Dedifferentiated amniotic fluid mesenchymal stem cell (primary cell): ENCODE results near the gene IL6.
"Not testable (repeated sequence)": the region's sequence is repeated elsewhere in the genome, so short reads cannot be mapped to it uniquely, and the experiment has no call there.

ENCODE experiments used
- DNase-seq: peaks from one replicate; pipeline ENCODE4 v3.0.0-alpha.2; 2016; ENCODE audit errors: extremely low spot score

Gene IL6

DNA sequence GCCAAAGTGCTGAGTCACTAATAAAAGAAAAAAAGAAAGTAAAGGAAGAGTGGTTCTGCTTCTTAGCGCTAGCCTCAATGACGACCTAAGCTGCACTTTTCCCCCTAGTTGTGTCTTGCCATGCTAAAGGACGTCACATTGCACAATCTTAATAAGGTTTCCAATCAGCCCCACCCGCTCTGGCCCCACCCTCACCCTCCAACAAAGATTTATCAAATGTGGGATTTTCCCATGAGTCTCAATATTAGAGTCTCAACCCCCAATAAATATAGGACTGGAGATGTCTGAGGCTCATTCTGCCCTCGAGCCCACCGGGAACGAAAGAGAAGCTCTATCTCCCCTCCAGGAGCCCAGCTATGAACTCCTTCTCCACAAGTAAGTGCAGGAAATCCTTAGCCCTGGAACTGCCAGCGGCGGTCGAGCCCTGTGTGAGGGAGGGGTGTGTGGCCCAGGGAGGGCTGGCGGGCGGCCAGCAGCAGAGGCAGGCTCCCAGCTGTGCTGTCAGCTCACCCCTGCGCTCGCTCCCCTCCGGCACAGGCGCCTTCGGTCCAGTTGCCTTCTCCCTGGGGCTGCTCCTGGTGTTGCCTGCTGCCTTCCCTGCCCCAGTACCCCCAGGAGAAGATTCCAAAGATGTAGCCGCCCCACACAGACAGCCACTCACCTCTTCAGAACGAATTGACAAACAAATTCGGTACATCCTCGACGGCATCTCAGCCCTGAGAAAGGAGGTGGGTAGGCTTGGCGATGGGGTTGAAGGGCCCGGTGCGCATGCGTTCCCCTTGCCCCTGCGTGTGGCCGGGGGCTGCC is at the start of gene IL6:
TSS of gene IL6 (plus strand) at position 294 of the 807 bp plus-strand sequence. CDS start at position 357, 63 bp downstream.
- DNase-seq: peak; percentile 97

DNA sequence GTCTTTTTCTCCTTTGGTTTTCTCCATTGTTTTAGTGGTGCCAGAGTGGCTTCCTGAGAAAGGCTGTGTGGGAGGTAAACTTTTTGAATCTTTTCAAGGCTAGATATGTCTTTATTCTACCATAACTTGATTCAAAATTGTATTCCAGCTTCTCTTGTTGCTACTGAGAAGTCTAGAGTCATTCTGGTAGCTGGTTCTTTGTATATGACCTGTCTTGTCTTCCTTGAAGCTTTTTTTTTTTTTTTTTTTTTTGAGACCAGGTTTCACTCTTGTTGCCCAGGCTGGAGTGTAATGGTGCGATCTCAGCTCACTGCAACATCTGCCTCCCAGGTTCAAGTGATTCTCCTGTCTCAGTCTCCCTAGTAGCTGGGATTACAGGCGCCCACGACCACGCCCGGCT is 49.7 kb upstream of the IL6 start:
- not testable (repeated sequence) for DNase-seq

DNA sequence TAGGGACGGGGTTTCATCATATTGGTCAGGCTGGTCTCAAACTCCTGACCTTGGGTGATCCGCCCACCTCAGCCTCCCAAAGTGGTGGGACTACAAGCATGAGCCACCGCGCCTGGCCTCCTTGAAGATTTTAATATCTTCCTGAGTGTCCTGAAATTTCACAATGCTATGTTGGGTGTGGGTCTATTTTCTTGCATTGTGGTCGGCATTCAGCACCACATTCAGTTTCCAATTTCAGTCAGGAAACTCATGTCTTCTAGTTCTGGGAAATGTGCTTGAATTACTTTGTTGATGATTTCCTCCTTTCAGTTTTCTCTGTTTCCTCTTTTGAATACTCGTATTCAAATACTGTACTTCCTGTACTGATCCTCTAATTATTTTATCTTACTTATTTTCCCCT is 49.3 kb upstream of the IL6 start:
- no peak for DNase-seq

DNA sequence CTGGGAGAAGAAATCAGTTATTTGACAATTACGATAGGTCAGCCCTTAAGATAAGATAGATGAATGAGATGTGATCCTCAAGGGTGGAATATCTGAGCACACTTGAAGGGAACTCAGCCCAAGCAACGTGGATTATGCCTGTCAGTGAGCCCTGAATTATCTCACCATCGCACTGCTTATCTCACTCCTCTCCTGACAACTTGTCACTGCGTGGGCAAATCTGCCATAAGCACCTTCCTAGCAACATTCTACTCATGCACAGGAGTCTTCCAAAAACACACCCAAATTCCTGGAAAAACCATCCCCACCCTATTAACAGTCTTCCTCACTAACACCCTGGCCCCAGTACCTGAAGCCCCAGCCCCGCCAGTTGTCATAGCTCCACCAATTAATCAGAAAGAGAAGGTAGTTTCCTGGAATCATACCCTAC is 46.5 kb upstream of the IL6 start:
- DNase-seq: no peak

DNA sequence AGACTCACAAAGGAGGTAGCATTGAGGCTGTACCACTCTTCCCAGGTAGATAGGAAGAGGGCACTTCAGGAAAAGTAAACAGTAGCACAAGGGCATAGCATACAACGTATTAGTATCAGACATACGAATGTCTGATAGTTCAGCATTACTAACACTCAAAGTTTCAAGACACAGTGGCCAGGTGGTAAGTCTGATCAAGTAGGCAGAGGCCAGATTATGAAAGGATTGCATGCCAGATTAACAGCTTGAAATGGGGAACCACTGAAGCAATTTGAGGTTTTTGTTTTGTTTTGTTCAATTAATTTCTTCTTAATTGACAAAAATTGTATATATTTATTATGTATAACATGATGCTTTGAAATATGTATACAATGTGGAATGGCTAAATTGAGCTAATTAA is 45.7 kb upstream of the IL6 start:
- DNase-seq: no peak

DNA sequence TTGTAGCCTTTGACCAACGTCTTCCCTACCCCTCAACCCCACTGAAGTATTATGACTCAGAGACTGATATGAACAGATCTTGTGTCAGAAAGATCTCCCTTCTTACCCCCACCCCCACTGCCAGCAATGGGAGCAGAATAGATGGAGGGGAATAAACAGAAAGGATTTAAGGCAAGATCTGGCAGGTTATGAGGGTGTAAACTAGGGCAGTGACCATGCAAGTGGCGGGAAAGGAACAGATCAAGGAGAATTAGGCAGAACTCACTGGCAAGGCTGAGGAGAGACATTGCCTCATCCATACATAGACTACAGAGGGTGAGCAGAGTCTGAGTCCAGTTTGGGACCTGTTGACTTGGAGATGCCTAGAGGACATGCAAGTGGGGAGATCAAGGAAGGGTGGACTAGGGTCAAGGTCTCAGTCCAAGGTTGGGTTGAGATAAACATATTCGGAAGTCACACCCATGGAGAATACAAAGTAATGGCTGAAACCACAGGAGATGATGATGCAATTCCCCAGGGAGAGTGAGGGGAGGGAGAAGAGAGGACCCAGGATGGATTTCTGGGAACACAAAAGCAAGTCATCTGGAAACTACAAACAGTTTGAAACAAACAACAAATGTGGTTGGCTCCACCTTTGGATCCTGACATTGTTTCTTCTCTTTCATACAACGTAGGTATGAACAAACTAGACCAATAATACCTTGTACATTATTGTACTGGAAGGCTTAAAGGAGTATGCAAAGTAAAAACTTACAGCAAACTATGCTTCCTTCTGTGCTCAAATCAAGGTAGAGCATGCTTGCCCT is 44.9 kb upstream of the IL6 start:
- DNase-seq: no peak

DNA sequence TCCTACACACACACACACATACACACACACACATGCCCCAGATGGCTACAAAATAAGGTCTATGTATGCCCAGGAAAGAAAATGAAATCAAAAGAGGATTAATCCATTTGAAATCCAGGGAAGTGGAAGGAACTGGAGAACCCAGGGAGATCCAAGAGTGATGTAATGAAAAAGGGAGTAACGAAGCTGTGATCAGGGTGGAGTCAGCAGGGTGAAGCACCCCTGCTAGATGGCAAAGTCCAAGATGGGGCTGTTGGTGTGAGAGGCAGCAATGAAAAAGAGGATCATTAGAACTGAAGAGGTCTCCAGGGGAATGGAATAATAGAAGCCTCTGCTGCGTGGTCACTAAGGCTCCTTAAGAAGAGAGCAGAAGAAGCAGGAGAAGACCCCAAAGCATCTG is 43.6 kb upstream of the IL6 start:
- no peak for DNase-seq

DNA sequence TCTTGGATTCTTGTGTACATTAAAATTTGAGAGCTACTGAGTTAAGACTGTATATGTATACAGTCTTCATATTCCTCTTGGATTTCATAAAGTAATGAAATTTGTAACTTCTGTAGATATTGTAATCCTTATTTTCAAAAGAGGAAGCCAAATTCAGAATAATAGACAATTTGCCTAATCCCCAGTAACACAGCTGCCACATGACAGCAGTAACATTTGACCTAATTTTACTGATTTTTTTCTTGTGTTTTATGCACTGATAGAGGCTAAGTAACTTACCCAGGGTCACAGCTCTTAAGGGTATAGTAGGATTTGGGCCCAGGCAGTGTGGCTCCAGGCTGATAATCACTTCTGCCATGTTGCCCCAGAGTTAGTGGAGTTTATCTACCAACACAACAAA is 40.4 kb upstream of the IL6 start:
- DNase-seq: no peak

DNA sequence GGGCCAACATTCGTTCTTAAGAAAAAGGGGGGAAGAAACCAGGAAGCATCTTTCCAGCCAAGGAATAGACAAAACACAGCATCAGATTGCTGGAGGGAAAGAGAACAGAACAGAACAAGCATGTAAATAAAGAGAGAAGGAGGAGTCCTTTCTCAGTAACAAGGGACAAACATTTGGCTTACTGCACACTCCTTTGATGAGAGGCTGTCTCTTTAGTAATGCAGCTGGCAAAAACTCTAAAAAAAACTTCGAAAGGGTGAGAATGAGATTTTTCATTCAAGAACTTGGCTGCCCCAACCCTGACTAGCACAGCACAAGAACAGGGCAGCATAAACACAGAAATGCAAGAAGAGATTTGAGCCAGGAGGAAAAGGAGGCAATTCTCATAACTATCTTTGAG is 38.9 kb upstream of the IL6 start:
- DNase-seq: no peak

DNA sequence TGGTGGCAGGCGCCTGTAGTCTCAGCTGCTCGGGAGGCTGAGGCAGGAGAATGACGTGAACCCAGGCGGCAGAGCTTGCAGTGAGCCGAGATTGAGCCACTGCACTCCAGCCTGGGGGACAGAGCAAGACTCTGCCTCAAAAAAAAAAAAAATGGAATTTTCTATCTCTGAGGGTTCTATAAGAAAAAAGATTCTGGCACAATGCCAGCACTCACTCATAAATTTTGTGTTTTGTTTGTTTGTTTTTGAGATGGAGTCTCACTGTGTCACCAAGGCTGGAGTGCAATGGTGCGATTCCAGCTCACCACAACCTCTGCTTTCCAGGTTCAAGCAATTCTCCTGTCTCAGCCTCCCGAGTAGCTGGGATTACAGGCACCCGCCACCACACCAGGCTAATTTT is 38.1 kb upstream of the IL6 start:
- not testable (repeated sequence) for DNase-seq

DNA sequence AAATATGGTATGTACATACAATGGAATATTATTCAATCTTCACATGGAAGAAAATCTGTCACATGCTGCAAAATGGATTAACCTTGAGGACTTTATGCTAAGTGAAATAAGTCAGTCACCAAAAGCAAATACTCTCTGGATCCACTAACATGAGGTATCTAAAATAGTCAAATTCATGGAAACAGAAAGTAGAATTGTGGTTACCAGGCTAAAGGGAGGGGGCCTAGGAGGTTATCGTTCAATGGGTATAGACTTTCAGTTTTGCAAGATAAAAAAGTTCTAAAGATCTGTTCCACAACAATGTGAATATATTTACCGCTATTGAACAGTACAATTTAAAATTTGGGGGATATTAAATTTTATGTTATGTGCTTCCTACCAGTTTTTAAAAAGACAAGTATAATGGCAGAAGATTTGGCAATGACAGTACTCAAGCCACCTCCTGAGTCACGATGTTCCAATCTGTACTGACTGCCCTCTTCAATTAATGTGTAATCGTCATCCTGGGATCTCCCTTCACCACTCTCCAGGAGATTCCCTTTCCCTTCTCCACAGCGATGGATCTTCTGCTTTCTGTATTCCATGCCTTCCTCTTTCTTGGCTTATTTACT is 32.3 kb upstream of the IL6 start:
- no peak for DNase-seq

DNA sequence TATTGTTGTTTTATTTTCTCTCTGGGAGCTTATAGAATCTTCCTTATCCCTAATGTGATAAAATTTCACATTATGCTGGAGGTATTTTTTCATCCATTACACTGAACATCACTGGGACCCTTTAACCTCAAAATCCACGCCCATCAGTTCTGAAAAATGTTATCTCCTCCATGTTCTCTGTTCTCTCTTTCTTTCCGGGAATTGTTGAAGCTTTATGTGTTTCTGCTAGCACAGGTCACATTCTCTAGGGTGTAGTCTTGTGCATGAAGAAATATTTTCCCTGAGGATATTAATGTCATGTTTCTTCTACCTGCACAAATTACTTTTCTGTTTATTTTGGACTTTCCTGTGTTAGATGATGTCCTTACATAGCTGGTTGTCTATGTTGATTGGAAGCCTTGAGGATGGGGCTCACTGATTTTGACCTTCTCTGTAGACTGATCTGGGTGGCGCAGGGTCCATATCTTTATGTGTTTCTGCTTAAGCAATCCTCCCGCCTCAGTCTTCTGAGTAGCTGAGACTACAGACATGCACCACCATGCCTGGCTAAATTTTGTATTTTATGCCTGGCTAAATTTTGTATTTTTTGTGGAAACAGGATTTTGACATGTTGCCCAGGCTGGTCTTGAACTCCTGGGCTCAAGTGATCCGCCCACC is 31.4 kb upstream of the IL6 start:
- no peak for DNase-seq

DNA sequence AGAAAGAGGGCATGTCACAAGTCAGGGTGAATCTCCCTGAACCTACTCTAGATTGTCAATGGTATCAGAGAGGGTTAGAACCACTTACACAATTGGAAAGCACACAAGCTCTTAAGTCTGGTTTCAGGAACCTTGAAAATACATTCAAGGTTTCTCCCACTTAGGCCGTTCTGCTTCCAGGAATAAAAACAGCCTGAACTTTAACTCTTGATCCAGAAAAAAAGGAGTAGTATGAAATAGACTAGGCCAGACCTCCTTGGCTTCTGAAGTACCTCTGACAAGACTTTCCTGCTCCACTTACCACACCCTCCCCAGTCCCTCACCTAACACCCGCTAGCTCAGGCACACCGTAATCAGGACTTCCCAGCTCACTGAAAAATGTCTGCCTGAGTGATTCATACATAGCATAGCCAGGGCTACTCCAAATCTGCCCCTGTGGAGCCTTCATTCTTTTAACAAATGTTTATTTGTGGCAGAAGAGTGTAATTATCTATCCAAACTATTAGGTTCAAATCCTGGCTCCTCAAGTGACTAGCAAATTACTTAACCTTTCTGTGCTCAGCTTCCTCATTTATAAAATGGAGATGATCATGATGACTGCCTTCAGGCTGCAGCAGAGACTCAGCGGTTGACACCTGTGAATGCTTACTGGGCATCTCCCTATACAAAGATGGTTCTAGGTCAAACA is 30.3 kb upstream of the IL6 start:
- DNase-seq: no peak

DNA sequence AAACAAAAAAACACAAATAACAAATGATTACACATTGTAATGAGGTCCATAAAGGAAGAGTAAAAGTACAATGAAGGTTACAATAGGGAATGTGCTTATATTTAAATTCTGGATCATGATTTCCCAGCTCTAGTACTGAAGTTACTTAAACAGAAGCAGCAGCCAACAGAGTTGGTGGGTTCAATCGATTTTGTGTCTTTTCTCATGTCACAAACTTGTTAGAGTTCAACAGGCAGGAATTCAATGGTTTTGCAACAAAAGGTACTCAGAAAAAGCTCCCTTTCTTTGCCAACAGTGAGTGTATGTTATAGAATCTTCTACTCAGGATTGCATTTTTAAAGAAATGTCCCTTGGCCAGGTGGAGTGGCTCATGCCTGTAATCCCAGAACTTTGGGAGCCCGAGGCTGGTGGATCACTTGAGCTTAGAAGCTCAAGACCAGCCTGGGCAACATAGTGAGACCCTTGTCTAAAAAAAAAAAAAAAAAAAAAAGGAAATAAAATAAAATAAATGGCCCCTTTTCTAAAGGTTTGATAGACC is 29.6 kb upstream of the IL6 start:
- DNase-seq: no peak

DNA sequence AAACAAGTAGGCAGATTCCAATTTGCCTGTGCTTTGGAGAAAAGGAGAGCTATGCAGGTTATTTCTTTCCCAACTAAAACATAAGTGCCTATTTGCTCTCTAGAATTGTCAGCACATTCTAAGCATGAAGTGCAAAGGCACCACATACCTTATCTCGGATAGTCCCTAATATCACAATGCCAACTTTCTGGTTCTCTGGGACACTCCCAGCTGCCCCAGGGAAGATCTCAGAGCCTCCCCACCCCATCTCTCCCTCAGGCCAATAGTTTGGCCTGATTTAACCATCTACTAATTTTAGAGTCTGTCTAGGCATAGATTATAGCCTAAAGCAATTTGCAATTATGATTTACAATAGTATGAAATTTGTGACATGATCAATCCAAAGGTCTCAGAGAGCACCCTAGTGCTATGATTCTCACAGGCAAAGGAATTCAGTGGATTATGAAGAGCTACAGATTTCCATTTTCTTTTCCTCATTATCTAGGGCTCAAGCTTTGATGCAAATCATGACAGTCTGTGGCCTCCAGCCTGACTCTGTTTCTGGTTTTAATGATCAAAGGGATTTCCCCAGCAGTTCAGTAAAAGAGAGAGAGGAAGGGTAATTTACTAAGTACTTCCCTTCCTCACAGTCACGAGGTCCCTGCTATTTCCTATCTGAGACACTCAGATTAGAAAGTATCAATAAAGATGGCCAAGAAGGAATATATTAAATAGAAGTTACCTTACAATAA is 29.0 kb upstream of the IL6 start:
- no peak for DNase-seq

DNA sequence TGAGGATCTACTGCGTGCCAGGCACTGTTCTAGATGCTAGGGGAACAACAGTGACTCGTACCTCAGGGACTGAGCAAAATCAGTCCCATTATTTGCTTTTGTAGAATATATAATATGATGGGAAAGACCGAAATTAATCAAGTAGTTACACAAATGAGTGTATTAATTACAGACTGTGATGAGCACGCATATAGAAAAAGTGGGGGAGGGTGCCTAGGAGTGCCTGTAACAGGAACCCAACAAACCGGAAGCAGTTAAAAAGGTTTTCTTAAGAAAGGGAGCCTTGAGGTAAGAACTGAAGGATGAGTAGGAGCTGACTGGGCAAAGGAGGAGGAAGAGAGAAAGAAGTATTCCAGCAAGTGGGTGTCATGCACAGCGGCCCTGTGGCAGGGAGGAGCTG is 28.2 kb upstream of the IL6 start:
- DNase-seq: no peak

DNA sequence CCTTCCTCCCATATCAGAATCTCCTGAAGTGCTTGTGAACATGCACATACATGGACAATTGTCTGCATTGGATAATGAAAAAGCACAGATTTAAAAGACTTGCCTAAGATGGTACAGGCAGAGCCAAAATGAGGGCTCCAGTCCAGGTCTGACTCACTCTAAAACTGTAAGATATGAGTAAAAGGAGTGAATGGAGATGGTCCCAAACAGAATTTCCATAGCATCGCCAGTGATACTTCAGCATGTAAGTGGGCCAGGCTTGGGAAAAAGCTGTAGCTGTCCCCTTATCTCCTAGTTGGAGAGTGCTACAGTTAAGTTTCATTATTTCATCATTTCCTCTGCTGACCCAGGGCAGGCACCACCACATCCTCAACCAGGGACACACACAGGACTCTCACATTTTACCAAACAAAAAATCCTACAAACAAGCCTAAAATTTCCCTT is 26.4 kb upstream of the IL6 start:
- peak; percentile 40 for DNase-seq

DNA sequence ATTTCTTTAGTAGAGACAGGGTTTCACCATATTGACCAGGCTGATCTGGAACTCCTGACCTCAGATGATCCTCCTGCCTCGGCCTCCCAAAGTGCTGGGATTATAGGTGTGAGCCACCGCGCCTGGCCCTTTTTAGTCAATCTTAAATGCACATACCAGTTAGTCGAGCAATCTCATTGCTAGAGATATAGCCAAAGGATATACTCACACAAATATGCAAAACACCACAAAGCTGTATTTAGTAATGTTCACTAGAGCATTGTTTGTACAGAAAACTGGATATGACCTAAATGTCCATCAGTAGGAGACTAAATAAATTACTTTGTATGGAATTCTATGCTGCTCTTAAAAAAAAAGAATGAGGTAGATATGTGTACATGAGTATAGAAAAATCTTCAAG is 24.5 kb upstream of the IL6 start:
- no peak for DNase-seq

DNA sequence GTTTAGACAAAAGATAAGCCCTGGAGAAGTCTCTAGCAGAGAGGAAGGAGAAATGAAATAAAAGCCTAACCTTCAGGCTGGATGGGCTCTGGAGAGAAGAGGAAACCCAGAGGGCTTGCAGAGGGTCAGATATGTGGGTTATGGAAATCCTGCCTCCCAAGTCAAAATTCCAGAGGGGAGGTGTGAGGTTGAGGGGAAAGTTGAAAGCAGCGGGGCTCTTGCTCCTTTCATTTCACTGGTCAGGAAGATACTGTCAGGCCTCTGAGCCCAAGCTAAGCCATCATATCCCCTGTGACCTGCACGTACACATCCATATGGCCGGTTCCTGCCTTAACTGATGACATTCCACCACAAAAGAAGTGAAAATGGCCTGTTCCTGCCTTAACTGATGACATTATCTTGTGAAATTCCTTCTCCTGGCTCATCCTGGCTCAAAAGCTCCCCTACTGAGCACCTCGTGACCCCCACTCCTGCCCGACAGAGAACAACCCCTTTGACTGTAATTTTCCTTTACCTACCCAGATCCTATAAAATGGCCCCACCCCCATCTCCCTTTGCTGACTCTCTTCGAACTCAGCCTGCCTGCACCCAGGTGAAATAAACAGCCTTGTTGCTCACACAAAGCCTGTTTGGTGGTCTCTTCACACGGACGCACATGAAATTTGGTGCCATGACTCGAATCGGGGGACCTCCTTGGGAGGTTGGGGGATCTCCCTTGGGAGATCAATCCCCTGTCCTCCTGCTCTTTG is 23.7 kb upstream of the IL6 start:
- not testable (repeated sequence) for DNase-seq
